Esophagus squamous epithelium (tissue), 5 donors: Measurements from ENCODE around the gene ATAD1. TPM values are rescaled to one million over a fixed set of nuclear protein-coding genes. Genes with fewer than 3 reads are reported as not detected.
A peak's percentile ranks its signal among the peaks of the same experiment; 100 is the strongest.

Source experiments
- DNase-seq: peaks from one replicate; lab custom pipeline; 2025; lab: John Stamatoyannopoulos, UW
- H3K27ac ChIP-seq, 4 donors: fragments of 200-600 bp; sonication (generic); one replicate each; pipeline ENCODE4 v1.5.1; 2016 to 2019; ENCODE audit warnings: mild to moderate bottlenecking in 1 of 4
- H3K27me3 ChIP-seq, 4 donors: fragments of 200-600 bp; sonication (generic); 1 replicate in 3 of 4; 2 replicates in 1 of 4; pipeline versions ENCODE4 v1.5.1 to v1.6.0; 2017 to 2021; ENCODE audit warnings: antibody characterized with exemption in 1 of 4
- H3K36me3 ChIP-seq, 3 donors: fragments of 200-600 bp; sonication (generic); one replicate each; pipeline ENCODE4 v1.5.1; 2016 to 2019
- H3K4me1 ChIP-seq, 3 donors: fragments of 200-600 bp; sonication (generic); one replicate each; pipeline ENCODE4 v1.5.1; 2017 to 2019
- H3K4me3 ChIP-seq, 4 donors: fragments of 200-600 bp; sonication (generic); 1 replicate in 3 of 4; 2 replicates in 1 of 4; pipeline ENCODE4 v1.5.1; 2016 to 2019; ENCODE audit warnings: mild to moderate bottlenecking in 2 of 4, moderate library complexity in 1 of 4
- H3K9me3 ChIP-seq, 3 donors: fragments of 200-600 bp; sonication (generic); one replicate each; pipeline ENCODE4 v1.5.1; 2016 to 2019
- POLR2A ChIP-seq, 4 donors: fragments of 450-650 bp; IDR thresholded peaks; one replicate each; pipeline ENCODE4 v1.6.1; 2017; ENCODE audit warnings: antibody characterized with exemption in 4 of 4, mild to moderate bottlenecking in 4 of 4, moderate library complexity in 3 of 4
- WGBS, 2 donors: methylation state at CpG; one replicate each; pipeline ENCODE4 v1.1.5; 2018; 5-methylcytosine and 5-hydroxymethylcytosine counted together
- intact Hi-C: fragments of 100-400 bp; cut with DNase I; formaldehyde crosslinking; loops from one replicate; pipeline ENCODE4 v1.15.0; 2022
- total RNA-seq, 4 donors: library from RNA; depleted of rRNA; stranded (reverse); fragments of >200 nt; gene quantifications; one replicate each; pipeline ENCODE4 v1.1.0, GENCODE V29; 2016
- TF ChIP-seq, protein P1 (sequence below), 6 experiments: fragments of 450-650 bp in 4 of 6; fragments of 200-600 bp in 2 of 6; sonication (generic) in 2 of 6; IDR thresholded peaks; one replicate each; pipeline ENCODE4 v1.5.1; 2016 to 2019; ENCODE audit warnings: antibody characterized with exemption in 6 of 6, mild to moderate bottlenecking in 4 of 6, moderate library complexity in 4 of 6
- donor health status: DM: yes; HTN: yes; CAD: no.

ATAD1 gene
- total RNA-seq, 4 donors from 2014 or later = 22.3 to 30.1 (median 26.2) TPM

DNA sequence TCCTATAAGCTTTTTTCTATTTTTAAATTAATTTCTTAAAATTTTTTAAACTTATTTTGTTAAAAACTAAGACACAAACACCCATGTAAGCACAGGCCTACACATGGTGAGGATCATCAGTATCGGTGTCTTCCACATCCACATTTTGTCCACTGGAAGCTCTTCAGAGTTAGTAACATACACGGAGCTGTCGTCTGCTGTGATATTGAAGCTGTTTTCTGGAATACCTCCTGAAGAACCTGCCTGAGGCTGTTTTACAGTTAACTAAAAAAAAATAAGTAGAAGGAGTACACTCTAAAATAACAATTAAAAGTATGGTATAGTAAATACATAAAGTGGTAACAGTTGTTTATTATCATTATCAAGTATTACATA is 27.6 kb upstream of the ATAD1 start:
- H3K4me3 ChIP-seq = no peak overlapping the region
- no peaks in the 10 kb centered on the region for H3K27me3 ChIP-seq
- 66 to 76% methylated on average over 3 of the region's 3 CpGs for WGBS, 2 donors
- intact Hi-C loops = no loop called here
- H3K4me1 ChIP-seq = peaks cover 0 to 48% (median 23%) of the 10 kb centered on the region in 3 donors
- H3K36me3 ChIP-seq = no peaks in the 10 kb centered on the region
- H3K27ac ChIP-seq = peak overlapping the region in 2 of 4 donors; percentile 6 to 43
- H3K9me3 ChIP-seq = no peaks in the 10 kb centered on the region
- TF ChIP-seq POLR2A (IDR thresholded peaks at IDR 0.05) = no peak
- DNase-seq = no peak

DNA sequence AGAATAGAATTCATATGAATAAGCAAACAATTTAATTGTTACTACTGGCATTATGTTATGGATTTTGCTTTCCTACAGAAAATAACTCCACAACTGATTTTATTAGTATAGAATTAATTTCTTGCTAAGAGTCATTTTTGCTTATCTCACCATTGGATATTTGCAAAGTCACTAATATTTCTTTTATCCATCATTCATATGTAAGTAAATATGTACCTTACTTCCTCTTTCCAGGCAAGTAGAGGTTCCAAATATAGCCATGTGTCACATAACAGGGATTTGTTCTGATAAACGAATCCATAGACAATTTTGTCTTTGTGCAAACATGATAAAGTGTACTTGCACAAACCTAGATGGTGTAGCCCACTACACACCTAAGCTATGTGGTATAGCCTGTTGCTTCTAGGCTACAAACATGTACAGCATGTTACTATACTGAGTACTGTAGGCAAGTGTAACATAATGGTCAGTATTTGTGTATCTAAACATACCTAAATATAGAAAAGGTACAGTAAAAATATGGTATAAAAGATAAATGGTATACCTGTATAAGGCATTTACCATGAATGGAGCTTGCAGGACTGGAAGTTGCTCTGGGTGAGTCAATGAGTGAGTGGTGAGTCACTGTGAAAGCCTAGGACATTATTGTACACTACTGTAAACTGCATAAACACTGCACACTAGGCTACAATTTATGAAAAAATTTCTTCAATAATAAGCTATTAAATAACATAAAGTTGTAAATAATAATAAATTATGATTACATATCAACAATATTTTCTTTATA is 27.0 kb upstream of the ATAD1 start:
- Histone ChIP-seq H3K27me3 (no peaks in the 10 kb centered on the region), H3K27ac (peak overlapping the region in 3 of 4 donors; percentile 35 to 69 (median 54)), H3K9me3 (no peaks in the 10 kb centered on the region), H3K36me3 (no peaks in the 10 kb centered on the region), H3K4me3 (no peak overlapping the region), H3K4me1 (peaks cover 0 to 48% (median 23%) of the 10 kb centered on the region in 3 donors)
- no peak for DNase-seq
- TF ChIP-seq, protein P1, sequence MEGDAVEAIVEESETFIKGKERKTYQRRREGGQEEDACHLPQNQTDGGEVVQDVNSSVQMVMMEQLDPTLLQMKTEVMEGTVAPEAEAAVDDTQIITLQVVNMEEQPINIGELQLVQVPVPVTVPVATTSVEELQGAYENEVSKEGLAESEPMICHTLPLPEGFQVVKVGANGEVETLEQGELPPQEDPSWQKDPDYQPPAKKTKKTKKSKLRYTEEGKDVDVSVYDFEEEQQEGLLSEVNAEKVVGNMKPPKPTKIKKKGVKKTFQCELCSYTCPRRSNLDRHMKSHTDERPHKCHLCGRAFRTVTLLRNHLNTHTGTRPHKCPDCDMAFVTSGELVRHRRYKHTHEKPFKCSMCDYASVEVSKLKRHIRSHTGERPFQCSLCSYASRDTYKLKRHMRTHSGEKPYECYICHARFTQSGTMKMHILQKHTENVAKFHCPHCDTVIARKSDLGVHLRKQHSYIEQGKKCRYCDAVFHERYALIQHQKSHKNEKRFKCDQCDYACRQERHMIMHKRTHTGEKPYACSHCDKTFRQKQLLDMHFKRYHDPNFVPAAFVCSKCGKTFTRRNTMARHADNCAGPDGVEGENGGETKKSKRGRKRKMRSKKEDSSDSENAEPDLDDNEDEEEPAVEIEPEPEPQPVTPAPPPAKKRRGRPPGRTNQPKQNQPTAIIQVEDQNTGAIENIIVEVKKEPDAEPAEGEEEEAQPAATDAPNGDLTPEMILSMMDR (IDR thresholded peaks at IDR 0.05) = no peak
- TF ChIP-seq POLR2A (IDR thresholded peaks at IDR 0.05) = no peak
- WGBS, 2 donors = 19 to 20% methylated on average over 1 of the region's 1 CpG
- intact Hi-C loops = no loop called here

DNA sequence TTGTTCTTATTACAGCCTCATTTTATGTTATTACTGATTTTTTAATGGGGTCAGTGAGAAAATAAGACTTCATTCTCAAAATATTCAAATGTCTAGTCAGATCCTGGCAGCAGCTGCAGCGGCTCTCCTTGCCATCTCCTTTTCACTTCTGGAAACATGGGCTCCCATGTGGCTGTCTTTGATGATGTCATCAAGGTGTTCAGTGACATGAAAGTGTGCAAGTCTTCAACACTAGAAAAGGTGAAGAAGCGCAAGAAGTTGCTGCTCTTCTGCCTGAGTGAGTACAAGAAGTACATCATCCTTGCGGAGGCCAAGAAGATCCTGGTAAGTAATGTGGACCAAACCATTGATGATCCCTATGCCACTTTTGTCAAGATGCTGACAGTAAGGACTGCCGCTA is 25.7 kb upstream of the ATAD1 start:
- no peak for TF ChIP-seq POLR2A (IDR thresholded peaks at IDR 0.05)
- no peaks in the 10 kb centered on the region for H3K9me3 ChIP-seq
- H3K27me3 ChIP-seq = no peaks in the 10 kb centered on the region
- no peak overlapping the region for H3K27ac ChIP-seq
- H3K4me3 ChIP-seq = no peak overlapping the region
- WGBS, 2 donors = 97 to 100% methylated on average over 3 to 4 of the region's 4 CpGs
- H3K4me1 ChIP-seq = peaks cover 0 to 42% (median 21%) of the 10 kb centered on the region in 3 donors
- intact Hi-C loops = no loop called here
- no peak for DNase-seq
- H3K36me3 ChIP-seq = no peaks in the 10 kb centered on the region

DNA sequence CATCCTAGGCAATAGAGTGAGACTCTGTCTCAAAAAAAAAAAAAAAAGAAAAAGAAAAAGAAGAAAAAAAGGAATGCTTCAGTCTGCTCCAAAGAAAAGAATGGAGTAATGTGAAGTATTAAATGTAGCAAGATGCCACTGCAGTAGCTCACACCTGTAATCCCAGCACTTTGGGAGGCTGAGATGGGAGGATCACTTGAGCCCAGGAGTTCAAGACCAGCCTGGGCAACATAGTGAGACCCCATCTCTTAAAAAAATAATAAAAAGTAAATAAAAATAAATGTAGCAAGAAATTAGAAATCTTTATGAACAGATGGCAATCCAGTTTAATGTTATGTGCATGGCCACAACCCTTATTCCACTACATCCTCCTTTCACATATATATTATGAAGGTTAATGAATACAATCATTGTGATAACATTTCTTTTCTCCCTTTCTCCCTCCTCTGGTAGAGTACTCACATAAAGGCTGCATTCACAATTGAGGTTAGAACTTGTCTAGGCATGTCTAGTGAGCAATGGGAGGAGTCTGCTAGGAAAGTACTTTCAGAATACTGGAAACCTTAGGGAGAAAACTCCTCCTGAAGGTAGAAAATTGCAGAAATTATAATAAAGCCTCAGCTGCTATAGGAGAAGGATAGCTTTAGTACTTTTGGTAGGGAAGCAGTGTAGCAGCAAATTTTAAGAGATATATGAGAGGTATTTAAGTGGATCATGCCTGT is 24.9 kb upstream of the ATAD1 start:
- Histone ChIP-seq H3K36me3 (no peaks in the 10 kb centered on the region), H3K27me3 (no peaks in the 10 kb centered on the region), H3K4me1 (peaks cover 0 to 45% (median 19%) of the 10 kb centered on the region in 3 donors), H3K27ac (peak overlapping the region in 1 of 4 donors; percentile 29), H3K9me3 (no peaks in the 10 kb centered on the region), H3K4me3 (no peak overlapping the region)
- no peak for TF ChIP-seq POLR2A (IDR thresholded peaks at IDR 0.05)
- TF ChIP-seq, protein P1 (IDR thresholded peaks at IDR 0.05) = no peak
- no peak for DNase-seq
- intact Hi-C loops = no loop called here

DNA sequence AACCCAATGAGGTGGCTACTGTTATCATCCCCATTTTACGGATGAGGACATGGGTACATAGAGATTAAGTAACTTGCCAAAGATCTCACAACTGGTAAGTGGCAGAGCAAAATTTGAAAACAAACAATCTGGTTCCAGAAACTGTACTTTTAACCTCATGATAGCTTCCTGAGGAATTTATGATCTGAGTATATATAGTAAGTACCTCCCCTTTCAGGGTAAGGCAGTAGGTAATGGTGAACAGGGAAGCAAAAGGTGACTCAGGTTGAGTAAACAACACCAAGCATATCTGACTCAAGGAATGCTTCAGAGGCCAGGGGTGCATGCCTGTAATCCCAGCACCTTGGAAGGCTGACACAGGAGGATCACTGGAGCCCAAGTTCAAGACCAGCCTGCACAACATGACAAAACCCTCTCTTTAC is 24.2 kb upstream of the ATAD1 start:
- Histone ChIP-seq H3K36me3 (no peaks in the 10 kb centered on the region), H3K27ac (peak overlapping the region in 2 of 4 donors; percentile 29 to 42), H3K27me3 (no peaks in the 10 kb centered on the region), H3K9me3 (no peaks in the 10 kb centered on the region), H3K4me1 (peaks cover 3 to 51% (median 23%) of the 10 kb centered on the region in 3 donors), H3K4me3 (no peak overlapping the region)
- TF ChIP-seq, protein P1 (IDR thresholded peaks at IDR 0.05) = no peak
- TF ChIP-seq POLR2A (IDR thresholded peaks at IDR 0.05) = no peak
- WGBS, 2 donors = 67 to 68% methylated on average over 1 of the region's 1 CpG
- no peak for DNase-seq
- intact Hi-C loops = no loop called here

DNA sequence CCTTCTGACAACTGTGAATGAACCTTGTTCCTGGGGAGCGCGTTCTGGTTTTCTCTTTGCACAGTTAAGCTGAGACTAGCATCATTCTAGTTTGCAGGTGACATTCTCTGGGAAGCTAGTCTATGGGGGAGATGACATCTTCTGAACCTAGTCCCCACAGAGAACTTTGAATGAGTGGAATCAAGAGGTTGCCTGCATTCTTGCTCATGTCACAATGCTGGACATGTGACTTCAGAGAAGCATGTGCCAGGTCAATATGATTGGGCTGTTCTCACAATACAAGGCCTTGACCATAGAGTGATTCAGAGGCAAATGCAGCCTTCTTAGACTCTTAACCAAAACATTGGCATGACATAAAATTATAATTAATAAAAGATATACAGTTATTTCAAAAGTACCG is 23.2 kb upstream of the ATAD1 start:
- 89 to 91% methylated on average over 3 of the region's 3 CpGs for WGBS, 2 donors
- no peaks in the 10 kb centered on the region for H3K9me3 ChIP-seq
- H3K4me3 ChIP-seq = no peak overlapping the region
- no peaks in the 10 kb centered on the region for H3K27me3 ChIP-seq
- H3K4me1 ChIP-seq = peaks cover 3 to 51% (median 23%) of the 10 kb centered on the region in 3 donors
- no peak for TF ChIP-seq POLR2A (IDR thresholded peaks at IDR 0.05)
- TF ChIP-seq, protein P1 (IDR thresholded peaks at IDR 0.05) = no peak
- no peak for DNase-seq
- intact Hi-C loops = no loop called here
- H3K27ac ChIP-seq = no peak overlapping the region
- no peaks in the 10 kb centered on the region for H3K36me3 ChIP-seq
